Neural crest cell (in vitro differentiated cells): ENCODE measurements around the gene MARCHF10. TPM values are rescaled to one million over a fixed set of nuclear protein-coding genes. Genes with fewer than 3 reads are reported as not detected.
"Not testable (repeated sequence)": the region's sequence is repeated elsewhere in the genome, so short reads cannot be mapped to it uniquely, and the experiment has no call there.

Experiments used
- DNase-seq: peaks from one replicate; pipeline ENCODE4 v3.0.0; 2021; ENCODE audit warnings: low read depth, mixed read lengths, low spot score
- H3K27ac Mint-ChIP-seq: one replicate; pipeline ENCODE4 v1.8.0; 2021; ENCODE audit warnings: mild to moderate bottlenecking, mixed read lengths; ENCODE audit not compliant: unreplicated experiment
- H3K27me3 Mint-ChIP-seq: 2 replicates; pipeline ENCODE4 v1.8.0; 2021; ENCODE audit warnings: low read depth, mild to moderate bottlenecking, mixed read lengths
- H3K36me3 Mint-ChIP-seq: 2 replicates; pipeline ENCODE4 v1.8.0; 2021; ENCODE audit warnings: low read depth, mild to moderate bottlenecking, mixed read lengths
- H3K4me1 Mint-ChIP-seq: 2 replicates; pipeline ENCODE4 v1.8.0; 2021; ENCODE audit warnings: mixed read lengths
- H3K4me3 Mint-ChIP-seq: one replicate; pipeline ENCODE4 v1.8.0; 2021; ENCODE audit warnings: mild to moderate bottlenecking, mixed read lengths
- H3K9me3 Mint-ChIP-seq: 2 replicates; pipeline ENCODE4 v1.8.0; 2021; ENCODE audit warnings: mixed read lengths
- total RNA-seq: library from RNA; stranded (reverse); gene quantifications from 2 replicates; pipeline ENCODE4 v1.2.1, GENCODE V29; 2021
- TF ChIP-seq, protein P1 (sequence below): fragments of 200-600 bp; sonication (generic); conservative IDR thresholded peaks from 2 replicates; pipeline ENCODE4 v1.5.0; 2021; ENCODE audit warnings: antibody characterized with exemption, mild to moderate bottlenecking

Gene MARCHF10
- total RNA-seq, 1 donor from 2014 or later = 0.23 TPM

DNA sequence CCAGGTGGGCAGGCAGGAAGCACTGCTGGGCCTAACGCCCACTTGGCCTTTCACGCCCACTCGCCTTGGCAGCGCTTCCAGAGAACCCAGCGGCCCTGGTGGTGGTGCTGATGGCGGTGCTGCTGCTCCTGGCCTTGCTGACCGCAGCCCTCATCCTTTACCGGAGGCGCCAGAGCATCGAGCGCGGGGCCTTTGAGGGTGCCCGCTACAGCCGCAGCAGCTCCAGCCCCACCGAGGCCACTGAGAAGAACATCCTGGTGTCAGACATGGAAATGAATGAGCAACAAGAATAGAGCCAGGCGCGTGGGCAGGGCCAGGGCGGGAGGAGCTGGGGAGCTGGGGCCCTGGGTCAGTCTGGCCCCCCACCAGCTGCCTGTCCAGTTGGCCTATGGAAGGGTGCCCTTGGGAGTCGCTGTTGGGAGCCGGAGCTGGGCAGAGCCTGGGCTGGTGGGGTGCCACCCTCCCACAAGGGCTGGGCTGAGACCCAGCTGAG is 115.9 kb downstream of the MARCHF10 start:
- no peaks in the 10 kb centered on the region for H3K36me3 Mint-ChIP-seq
- H3K27me3 Mint-ChIP-seq = no peaks in the 10 kb centered on the region
- H3K9me3 Mint-ChIP-seq = no peaks in the 10 kb centered on the region
- H3K27ac Mint-ChIP-seq = no peak overlapping the region
- H3K4me1 Mint-ChIP-seq = peaks cover 23% of the 10 kb centered on the region
- H3K4me3 Mint-ChIP-seq = no peak overlapping the region
- no peak for DNase-seq
- TF ChIP-seq, protein P1, sequence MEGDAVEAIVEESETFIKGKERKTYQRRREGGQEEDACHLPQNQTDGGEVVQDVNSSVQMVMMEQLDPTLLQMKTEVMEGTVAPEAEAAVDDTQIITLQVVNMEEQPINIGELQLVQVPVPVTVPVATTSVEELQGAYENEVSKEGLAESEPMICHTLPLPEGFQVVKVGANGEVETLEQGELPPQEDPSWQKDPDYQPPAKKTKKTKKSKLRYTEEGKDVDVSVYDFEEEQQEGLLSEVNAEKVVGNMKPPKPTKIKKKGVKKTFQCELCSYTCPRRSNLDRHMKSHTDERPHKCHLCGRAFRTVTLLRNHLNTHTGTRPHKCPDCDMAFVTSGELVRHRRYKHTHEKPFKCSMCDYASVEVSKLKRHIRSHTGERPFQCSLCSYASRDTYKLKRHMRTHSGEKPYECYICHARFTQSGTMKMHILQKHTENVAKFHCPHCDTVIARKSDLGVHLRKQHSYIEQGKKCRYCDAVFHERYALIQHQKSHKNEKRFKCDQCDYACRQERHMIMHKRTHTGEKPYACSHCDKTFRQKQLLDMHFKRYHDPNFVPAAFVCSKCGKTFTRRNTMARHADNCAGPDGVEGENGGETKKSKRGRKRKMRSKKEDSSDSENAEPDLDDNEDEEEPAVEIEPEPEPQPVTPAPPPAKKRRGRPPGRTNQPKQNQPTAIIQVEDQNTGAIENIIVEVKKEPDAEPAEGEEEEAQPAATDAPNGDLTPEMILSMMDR = no peak

DNA sequence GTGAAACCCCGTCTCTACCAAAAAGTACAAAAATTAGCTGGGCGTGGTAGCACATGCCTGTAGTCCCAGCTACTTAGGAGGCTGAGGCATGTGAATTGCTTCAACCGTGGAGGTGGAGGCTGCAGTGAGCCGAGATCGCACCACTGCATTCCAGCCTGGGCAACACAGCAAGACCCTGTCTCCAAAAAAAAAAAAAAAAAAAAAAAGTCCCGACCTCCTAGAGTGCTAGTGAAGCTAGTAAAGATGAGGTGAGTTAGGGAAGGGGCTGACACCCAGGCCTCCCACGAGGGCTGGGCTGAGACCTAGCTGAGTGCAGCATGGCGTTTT is 116.6 kb downstream of the MARCHF10 start:
- not testable (repeated sequence) for H3K27ac Mint-ChIP-seq, DNase-seq, H3K9me3 Mint-ChIP-seq, H3K4me3 Mint-ChIP-seq, H3K36me3 Mint-ChIP-seq, H3K27me3 Mint-ChIP-seq
- H3K4me1 Mint-ChIP-seq = peaks cover 23% of the 10 kb centered on the region

DNA sequence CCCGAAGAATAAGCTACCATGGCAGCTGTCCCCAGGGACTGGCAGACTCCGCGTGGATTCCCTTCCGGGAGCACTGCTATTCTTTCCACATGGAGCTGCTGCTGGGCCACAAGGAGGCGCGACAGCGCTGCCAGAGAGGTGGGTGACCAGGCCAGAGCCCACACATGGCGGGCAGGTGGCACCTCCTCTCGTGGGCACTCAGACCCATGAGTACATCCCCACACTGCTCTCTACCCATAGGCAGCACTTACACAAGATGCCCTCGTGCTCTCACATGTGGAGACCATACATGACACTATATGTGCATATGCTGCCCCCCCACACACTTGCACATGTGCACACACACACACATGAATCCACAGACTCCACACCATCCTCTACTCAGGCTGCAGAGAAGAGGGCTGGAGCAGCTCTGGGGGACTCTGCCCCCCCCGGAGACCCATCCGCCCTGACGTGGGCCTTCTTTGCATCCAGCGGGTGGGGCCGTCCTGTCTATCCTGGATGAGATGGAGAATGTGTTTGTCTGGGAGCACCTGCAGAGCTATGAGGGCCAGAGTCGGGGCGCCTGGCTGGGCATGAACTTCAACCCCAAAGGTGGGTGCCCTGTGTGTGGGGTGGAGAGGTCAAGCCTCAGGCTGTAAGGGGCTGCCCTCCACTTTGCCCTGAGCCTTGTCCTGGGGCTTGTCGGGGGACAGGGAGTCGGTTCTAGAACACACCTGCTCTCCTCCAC is 117.8 kb downstream of the MARCHF10 start:
- no peaks in the 10 kb centered on the region for H3K9me3 Mint-ChIP-seq

DNA sequence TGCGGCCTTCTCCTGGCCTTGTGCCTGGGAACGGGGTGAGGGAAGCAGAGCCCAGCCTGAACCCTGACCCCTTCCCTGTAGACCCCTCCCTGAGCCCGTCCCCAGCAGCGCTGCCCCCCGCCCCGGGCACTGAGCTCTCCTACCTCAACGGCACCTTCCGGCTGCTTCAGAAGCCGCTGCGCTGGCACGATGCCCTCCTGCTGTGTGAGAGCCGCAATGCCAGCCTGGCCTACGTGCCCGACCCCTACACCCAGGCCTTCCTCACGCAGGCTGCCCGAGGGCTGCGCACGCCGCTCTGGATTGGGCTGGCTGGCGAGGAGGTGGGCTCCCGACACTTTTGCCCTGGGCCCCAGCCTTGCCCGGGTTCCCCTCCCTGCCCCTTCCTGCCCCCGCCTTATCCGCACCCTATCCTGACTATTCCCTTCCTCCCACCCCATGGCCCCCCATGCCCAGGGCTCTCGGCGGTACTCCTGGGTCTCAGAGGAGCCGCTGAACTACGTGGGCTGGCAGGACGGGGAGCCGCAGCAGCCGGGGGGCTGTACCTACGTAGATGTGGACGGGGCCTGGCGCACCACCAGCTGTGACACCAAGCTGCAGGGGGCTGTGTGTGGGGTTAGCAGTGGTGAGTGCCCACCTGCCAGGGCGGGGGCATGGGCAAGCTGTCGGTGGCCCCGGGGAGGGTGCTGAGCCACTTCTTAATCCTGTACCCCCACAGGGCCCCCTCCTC is 118.5 kb downstream of the MARCHF10 start:
- H3K36me3 Mint-ChIP-seq = peaks cover 3% of the 10 kb centered on the region
- DNase-seq = no peak
- no peak overlapping the region for H3K27ac Mint-ChIP-seq
- H3K27me3 Mint-ChIP-seq = no peaks in the 10 kb centered on the region
- no peak overlapping the region for H3K4me3 Mint-ChIP-seq
- TF ChIP-seq, protein P1 = no peak
- H3K9me3 Mint-ChIP-seq = no peaks in the 10 kb centered on the region
- peaks cover 19% of the 10 kb centered on the region for H3K4me1 Mint-ChIP-seq

More for the DNA sequence above, 117.8 kb downstream of the MARCHF10 start:
- Mint-ChIP-seq H3K4me3 (no peak overlapping the region), H3K27me3 (no peaks in the 10 kb centered on the region), H3K36me3 (peaks cover 3% of the 10 kb centered on the region), H3K4me1 (peaks cover 23% of the 10 kb centered on the region), H3K27ac (no peak overlapping the region)
- no peak for DNase-seq
- TF ChIP-seq, protein P1 = no peak

DNA sequence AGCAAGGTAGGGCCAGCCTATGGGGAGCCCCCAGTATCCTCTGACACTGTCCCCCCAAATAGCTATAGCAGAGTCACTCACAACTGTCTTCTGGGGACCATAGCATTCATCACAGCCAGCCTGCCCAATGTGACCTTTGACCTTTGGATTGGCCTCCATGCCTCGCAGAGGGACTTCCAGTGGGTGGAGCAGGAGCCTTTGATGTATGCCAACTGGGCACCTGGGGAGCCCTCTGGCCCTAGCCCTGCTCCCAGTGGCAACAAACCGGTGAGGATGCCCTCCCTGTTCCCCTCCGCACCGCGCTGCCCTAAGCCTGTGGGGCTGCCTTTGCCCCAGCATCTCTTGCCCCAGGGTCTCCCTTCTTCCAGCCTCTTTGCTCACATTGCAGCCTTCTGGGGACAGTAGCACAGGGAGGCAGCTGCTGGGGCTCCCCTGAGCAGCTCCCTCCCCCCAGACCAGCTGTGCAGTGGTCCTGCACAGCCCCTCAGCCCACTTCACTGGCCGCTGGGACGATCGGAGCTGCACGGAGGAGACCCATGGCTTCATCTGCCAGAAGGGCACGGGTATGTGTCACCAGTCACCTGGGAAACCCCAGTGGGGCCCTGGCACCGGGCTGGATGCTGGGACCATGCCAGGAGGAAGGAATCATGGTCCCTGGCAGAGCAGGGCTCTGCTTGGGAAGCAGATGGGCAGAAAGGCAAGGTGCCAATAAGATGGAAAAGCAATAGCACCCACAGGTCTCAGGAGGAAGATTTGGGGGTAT is 119.5 kb downstream of the MARCHF10 start:
- H3K4me1 Mint-ChIP-seq = peaks cover 8% of the 10 kb centered on the region
- DNase-seq = no peak
- H3K27ac Mint-ChIP-seq = no peak overlapping the region
- TF ChIP-seq, protein P1 = no peak
- H3K27me3 Mint-ChIP-seq = no peaks in the 10 kb centered on the region
- no peaks in the 10 kb centered on the region for H3K9me3 Mint-ChIP-seq
- peaks cover 3% of the 10 kb centered on the region for H3K36me3 Mint-ChIP-seq
- no peak overlapping the region for H3K4me3 Mint-ChIP-seq
